Measurements from ENCODE around the gene INO80E.
"Not testable (repeated sequence)": the region's sequence is repeated elsewhere in the genome, so short reads cannot be mapped to it uniquely, and the experiment has no call there.

- TF ChIP-seq CTCF (IDR thresholded peaks at IDR 0.05); EZH2 (IDR thresholded peaks at IDR 0.05; ENCODE audit: borderline replicate concordance, insufficient read depth, low read depth, low read length, poor library complexity, severe bottlenecking): not testable (repeated sequence)
Observed at GRCh38 chr16:30017937-30018336, 21.9 kb downstream of the INO80E start.
